BJ (cell line): Measurements from ENCODE around the gene LDLRAD4. TPM values are rescaled to one million over a fixed set of nuclear protein-coding genes. Genes with fewer than 3 reads are reported as not detected.

Experiments
- CTCF ChIA-PET: fragments of 350-600 bp; formaldehyde crosslinking; extraction: SDS; loops from one replicate; lab custom pipeline; 2021; ENCODE audit warnings: antibody characterized with exemption, inconsistent platforms; lab: Yijun Ruan, JAX
- POLR2A ChIA-PET: fragments of 300-600 bp; sonication (Branson Sonifier 250); formaldehyde crosslinking; extraction: SDS; loops from one replicate; lab custom pipeline; 2021; ENCODE audit warnings: antibody characterized with exemption; lab: Charles Lee
- DNase-seq: peaks from one replicate; pipeline ENCODE4 v3.0.0-alpha.2; 2011; ENCODE audit warnings: low read depth
- H3K27me3 ChIP-seq: 2 replicates; pipeline ENCODE4 v1.6.0; 2011; ENCODE audit warnings: low read length; ENCODE audit not compliant: control insufficient read depth, insufficient read depth
- H3K36me3 ChIP-seq: 2 replicates; pipeline ENCODE4 v1.5.1; 2011; ENCODE audit warnings: low read length; ENCODE audit not compliant: control insufficient read depth, insufficient read depth
- H3K4me3 ChIP-seq: 2 replicates; pipeline ENCODE4 v1.5.1; 2011; ENCODE audit warnings: low read depth, mild to moderate bottlenecking, control low read depth, low read length
- polyA plus RNA-seq: library from polyadenylated mRNA; depleted of rRNA; stranded (reverse); fragments of >200 nt; gene quantifications from 2 replicates; pipeline ENCODE4 v1.2.3, GENCODE V29; 2011
- TF ChIP-seq, protein P1 (sequence below): IDR thresholded peaks from 2 replicates; pipeline ENCODE4 v1.5.1; 2011; ENCODE audit warnings: low read depth, mild to moderate bottlenecking, control low read depth, inconsistent platforms, low read length, moderate library complexity; ENCODE audit not compliant: insufficient read depth

Gene LDLRAD4
- polyA plus RNA-seq, 1 experiment = not detected

DNA sequence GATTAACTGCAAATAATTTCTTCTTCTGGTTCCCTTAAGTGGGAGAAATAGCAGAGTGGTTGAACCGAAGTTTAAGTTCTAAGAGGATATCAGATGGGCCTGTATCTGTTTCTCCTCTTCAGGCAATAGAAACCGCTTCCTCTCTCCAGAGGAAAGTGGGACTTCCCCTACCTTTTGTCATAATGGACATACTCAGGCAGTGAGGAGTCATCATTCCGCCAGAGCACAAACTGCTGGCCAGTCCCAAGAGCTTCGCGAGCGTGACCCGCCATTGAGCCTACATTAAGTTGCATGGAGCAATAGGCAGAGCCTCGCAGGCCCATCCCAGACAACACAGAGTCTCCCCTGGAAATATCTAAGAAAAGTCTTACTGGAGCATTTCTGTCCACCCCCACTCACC lies 158.9 kb downstream of the LDLRAD4 start:
- Histone ChIP-seq H3K36me3 (no peaks in the 10 kb centered on the region), H3K27me3 (no peaks in the 10 kb centered on the region), H3K4me3 (no peak overlapping the region)
- TF ChIP-seq, protein P1, sequence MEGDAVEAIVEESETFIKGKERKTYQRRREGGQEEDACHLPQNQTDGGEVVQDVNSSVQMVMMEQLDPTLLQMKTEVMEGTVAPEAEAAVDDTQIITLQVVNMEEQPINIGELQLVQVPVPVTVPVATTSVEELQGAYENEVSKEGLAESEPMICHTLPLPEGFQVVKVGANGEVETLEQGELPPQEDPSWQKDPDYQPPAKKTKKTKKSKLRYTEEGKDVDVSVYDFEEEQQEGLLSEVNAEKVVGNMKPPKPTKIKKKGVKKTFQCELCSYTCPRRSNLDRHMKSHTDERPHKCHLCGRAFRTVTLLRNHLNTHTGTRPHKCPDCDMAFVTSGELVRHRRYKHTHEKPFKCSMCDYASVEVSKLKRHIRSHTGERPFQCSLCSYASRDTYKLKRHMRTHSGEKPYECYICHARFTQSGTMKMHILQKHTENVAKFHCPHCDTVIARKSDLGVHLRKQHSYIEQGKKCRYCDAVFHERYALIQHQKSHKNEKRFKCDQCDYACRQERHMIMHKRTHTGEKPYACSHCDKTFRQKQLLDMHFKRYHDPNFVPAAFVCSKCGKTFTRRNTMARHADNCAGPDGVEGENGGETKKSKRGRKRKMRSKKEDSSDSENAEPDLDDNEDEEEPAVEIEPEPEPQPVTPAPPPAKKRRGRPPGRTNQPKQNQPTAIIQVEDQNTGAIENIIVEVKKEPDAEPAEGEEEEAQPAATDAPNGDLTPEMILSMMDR = no peak
- ChIA-PET CTCF (no interaction called here), POLR2A (no interaction called here)
- DNase-seq = no peak

DNA sequence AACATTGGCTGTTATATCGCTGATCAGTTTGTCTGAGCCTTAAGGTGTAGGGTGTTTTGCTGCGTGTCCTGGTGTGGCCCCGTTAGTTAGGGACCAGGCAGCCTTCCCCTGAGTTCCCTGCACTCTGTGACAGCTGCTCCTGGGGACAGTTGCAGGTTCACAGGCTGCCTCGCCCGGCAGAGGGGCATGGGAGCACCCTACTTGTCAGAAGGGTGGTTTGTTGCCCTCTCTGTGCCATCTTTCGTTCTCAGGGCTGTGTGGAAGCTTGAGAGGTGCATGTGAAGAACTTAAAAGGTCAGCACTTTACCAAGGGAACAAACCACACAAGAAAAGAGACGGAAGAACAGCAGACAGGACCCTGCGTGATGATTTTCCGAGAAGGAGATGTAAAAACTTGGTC lies 159.6 kb downstream of the LDLRAD4 start:
- POLR2A ChIA-PET = no interaction called here
- CTCF ChIA-PET = no interaction called here
- TF ChIP-seq, protein P1 = no peak

DNA sequence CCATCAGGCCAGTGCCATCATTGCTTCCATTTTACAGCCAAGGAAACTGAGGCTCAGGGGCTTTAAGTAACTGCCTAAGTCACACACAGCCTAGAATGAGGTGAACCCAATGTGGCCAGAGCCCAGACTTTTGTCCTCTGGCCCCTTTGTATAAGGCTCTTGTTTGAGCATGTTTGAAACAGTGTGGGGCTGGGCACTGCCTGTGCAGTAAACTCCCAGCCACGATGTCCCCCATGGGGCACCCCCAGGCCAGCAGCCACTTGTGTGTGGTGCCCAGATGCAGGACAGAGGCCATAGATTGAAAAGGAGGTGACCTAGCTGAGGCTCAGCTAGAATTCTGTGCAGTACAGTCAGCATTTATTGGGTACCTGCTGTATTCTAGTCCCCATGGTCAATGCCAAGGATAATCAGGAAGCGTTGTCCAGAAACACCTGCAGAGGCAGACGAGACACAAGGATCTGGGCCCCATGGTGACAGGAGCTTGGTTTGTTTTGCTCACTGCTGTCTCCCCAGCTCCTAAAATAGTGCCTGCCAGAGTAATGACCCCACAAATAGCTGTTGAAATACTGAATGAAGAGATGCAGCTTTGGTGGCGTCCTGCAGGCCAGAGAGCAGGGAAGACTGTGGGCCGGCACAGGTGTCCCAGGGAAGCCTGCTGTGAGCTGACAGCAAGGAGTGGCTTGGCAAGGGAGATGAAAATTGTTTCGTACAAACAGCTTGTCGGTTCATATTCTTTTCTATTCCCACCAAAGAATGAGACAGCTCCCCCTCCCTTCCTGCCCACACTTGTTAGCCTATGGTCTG lies 160.7 kb downstream of the LDLRAD4 start:
- ChIA-PET CTCF (no interaction called here), POLR2A (no interaction called here)
- TF ChIP-seq, protein P1 = no peak
- Histone ChIP-seq H3K36me3 (no peaks in the 10 kb centered on the region), H3K4me3 (no peak overlapping the region), H3K27me3 (no peaks in the 10 kb centered on the region)
- no peak for DNase-seq

More for the DNA sequence above, 159.6 kb downstream of the LDLRAD4 start:
- no peaks in the 10 kb centered on the region for H3K36me3 ChIP-seq
- no peaks in the 10 kb centered on the region for H3K27me3 ChIP-seq
- no peak overlapping the region for H3K4me3 ChIP-seq
- DNase-seq = no peak

DNA sequence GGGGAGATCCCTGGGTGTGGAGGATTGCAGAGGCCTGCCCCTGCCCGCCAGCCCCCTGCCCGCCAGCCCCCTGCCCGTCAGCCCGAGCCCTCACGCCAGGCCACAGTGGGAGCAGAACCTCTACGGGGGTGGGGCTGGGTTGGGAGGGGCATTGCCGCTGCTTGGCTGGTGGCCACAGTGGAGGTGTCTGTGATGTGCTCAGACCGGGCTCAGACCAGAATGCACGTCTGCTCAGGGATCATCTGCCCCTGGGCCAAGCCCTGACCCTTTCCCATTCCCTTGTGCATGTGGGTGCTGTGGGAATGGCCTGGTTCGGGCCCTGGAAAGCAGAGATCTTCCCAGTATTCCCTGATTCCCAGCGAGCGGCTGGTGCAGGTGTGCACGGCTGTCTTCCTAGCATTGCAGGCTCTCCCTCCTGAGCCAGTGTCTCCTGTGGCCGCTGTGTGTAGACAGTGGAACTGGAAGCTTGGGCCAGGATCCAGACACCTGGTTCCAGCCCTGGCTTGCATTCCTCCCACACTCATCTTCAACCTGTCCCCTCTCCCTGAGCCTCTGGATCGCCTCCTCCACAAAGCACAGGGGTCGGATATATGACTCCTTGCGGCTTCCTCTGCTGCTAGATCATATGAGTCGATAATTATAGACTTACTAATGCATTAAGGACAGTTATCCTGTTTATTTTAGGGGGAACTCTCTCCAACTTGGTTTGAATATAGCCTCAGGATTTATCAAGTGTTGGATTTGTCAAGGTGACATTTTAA lies 161.6 kb downstream of the LDLRAD4 start:
- DNase-seq = no peak
- ChIA-PET CTCF (no interaction called here), POLR2A (no interaction called here)
- TF ChIP-seq, protein P1 = no peak
- no peaks in the 10 kb centered on the region for H3K36me3 ChIP-seq
- H3K27me3 ChIP-seq = no peaks in the 10 kb centered on the region
- H3K4me3 ChIP-seq = no peak overlapping the region

DNA sequence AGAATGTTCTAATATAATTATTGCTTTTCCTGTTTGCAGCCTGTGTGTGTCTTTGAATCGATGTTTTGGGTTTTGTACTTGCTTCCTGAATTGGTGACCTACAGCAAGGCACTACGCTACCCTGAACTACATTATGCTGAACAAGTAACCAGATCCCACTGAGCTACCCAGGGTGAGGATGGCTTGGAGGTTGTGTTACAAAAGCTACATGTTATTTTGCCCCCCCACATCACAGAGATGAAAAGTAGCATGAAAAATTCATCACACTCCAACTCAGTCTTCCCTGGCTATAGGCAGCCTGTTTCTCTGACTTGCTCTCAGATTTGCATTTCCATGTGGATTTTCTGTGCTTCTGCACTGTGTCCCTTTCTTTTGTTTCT lies 162.1 kb downstream of the LDLRAD4 start:
- ChIA-PET CTCF (no interaction called here), POLR2A (no interaction called here)
- H3K27me3 ChIP-seq = no peaks in the 10 kb centered on the region
- TF ChIP-seq, protein P1 = no peak
- no peak overlapping the region for H3K4me3 ChIP-seq
- DNase-seq = no peak
- H3K36me3 ChIP-seq = no peaks in the 10 kb centered on the region
